Measurements from ENCODE around the gene FHL2.

FHL2 gene

GRCh38 chr2:105394951-105395611, 3.8 kb downstream of the FHL2 start:
- 0 out of 2 replicates have a peak, but pooled peaks cover 3% of the 10 kb centered on the region for H3K4me1 ChIP-seq
- H3K4me3 ChIP-seq (ENCODE audit: low read depth, low read length), result no peak overlapping the region
- DNase-seq, result no peak
- no peaks in the 10 kb centered on the region for H3K9me3 ChIP-seq
- no peaks in the 10 kb centered on the region; the same call in none of the 2 replicates for H3K36me3 ChIP-seq
- H3K27me3 ChIP-seq, result no peaks in the 10 kb centered on the region
- TF ChIP-seq CTCF (IDR thresholded peaks at IDR 0.05; ENCODE audit: low read depth, low read length), result no peak

DNA sequence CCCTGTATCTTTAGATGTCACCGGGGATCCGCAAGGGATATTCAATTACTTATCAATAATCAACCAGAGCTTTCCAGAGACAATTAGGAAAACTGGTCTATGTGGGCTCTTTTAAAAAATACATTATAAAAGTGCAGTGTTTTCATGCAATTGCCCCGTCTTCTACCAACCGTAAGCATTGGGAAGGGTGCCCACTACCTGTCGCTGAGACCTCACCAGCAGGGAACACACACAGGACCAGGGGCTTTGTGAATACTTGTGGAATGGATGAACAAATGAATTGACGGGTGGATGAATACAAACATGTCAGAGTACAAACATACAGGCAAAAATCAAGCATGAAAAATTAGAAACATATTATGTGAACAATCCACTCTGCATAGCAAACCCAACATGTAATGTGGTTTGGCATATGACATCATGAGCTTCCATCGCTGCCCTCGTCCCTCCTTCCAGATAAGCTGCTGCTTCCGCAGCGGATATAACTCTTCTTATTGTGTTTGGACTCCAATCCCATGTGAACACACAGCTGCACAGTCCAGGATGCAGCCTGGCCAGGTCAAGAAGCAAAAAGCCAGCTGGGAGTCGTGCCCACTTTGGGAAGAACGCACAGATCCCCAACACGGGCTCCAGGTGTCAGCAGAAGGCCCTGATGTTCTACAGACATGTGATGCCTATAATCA, 5.3 kb downstream of the FHL2 start:
- H3K36me3 ChIP-seq, result no peaks in the 10 kb centered on the region; the same call in none of the 2 replicates
- DNase-seq, result no peak
- no peak for TF ChIP-seq CTCF (IDR thresholded peaks at IDR 0.05; ENCODE audit: low read depth, low read length)
- 0 out of 2 replicates have a peak, but pooled peaks cover 3% of the 10 kb centered on the region for H3K4me1 ChIP-seq
- no peaks in the 10 kb centered on the region for H3K27me3 ChIP-seq
- H3K4me3 ChIP-seq (ENCODE audit: low read depth, low read length), result no peak overlapping the region
- H3K9me3 ChIP-seq, result no peaks in the 10 kb centered on the region

DNA sequence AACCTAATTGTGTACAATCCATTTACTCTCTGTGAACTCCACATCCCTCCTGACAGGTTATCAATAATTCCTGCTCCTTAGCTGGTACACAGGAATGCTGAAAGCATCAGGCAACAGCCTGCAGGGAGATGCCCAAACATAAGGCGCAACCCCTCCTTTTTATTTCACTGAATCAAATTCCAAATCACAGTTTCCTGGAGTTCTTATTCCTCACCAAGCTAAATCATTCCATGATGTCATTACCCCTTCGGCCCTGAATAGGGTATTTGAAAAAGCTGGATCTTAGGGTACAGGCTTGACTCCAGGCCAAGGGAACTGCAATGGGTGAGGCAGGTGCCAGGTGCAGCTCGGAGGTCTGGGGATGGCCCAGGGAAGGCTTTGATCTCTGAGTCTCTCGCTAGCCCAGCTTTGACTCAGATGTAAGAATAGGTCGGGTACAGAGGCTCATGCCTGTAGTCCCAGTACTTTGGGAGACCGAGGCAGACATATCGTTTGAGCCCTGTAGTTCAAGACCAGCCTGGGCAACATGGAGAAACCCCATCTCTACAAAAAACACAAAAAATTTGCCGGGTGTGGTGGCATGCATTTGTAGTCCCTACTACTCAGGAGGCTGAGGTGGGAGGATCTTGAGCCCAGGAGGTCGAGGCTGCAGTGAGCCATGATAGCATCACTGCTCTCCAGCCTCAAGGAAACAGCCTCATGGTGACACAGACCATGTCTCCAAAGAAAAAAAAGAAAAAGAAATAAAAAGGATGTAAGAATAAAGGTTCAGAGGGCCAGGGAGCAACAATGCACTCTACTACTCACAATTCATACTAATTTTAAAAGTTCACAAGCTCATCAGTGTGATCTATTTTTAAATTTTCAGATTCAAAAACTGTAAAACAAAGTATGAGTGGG, 6.8 kb downstream of the FHL2 start:
- Histone ChIP-seq H3K9me3 (no peaks in the 10 kb centered on the region), H3K4me1 (no peaks in the 10 kb centered on the region), H3K36me3 (peaks cover 5% of the 10 kb centered on the region), H3K4me3 (ENCODE audit: low read depth, low read length) (no peak overlapping the region), H3K27me3 (no peaks in the 10 kb centered on the region)
- TF ChIP-seq CTCF (IDR thresholded peaks at IDR 0.05; ENCODE audit: low read depth, low read length), result no peak
- no peak for DNase-seq

DNA sequence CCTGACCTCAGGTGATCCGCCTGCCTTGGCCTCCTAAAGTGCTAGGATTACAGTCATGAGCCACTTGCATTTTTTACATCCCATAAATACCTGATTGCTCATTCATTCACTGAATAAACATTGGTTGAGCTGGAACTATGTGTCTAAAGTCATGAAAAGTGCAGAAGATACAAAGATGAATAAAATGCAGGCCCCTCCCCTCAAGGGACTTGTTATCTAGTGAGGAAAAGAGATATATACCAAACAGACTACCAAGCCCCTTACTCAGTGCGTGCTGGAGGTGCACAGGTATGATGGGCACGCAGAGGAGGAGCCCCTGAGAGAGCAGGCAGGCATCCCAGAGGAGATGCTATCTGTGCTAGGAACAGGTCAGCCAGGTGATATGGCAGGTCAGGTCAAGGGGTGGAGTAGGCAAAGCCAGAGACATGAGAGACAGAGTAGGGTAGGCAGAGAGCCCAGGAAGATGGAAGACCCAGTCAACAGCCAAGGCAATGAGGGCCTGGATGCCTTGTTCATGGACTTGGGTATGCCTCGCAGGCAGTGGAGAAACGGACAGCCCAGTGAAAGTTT, 7.7 kb downstream of the FHL2 start:
- no peaks in the 10 kb centered on the region for H3K27me3 ChIP-seq
- no peak for TF ChIP-seq CTCF (IDR thresholded peaks at IDR 0.05; ENCODE audit: low read depth, low read length)
- peaks cover 5% of the 10 kb centered on the region for H3K36me3 ChIP-seq
- H3K4me3 ChIP-seq (ENCODE audit: low read depth, low read length), result no peak overlapping the region
- DNase-seq, result no peak
- H3K9me3 ChIP-seq, result no peaks in the 10 kb centered on the region
- no peaks in the 10 kb centered on the region for H3K4me1 ChIP-seq

- TF ChIP-seq CTCF (IDR thresholded peaks at IDR 0.05; ENCODE audit: low read depth, low read length), result no peak
- no peaks in the 10 kb centered on the region for H3K9me3 ChIP-seq
- H3K4me3 ChIP-seq (ENCODE audit: low read depth, low read length), result no peak overlapping the region
- no peaks in the 10 kb centered on the region for H3K4me1 ChIP-seq
- peaks cover 9% of the 10 kb centered on the region for H3K36me3 ChIP-seq
- no peaks in the 10 kb centered on the region for H3K27me3 ChIP-seq
- DNase-seq, result no peak
Observed at GRCh38 chr2:105390454-105390853, 8.4 kb downstream of the FHL2 start.

All from BE2C (cell line).